Smooth muscle cell (in vitro differentiated cells): ENCODE results near the gene PSMA8. TPM values are rescaled to one million over a fixed set of nuclear protein-coding genes. Genes with fewer than 3 reads are reported as not detected.

ENCODE experiments used
- DNase-seq: peaks from one replicate; lab custom pipeline; 2025; ENCODE audit not compliant: unreplicated experiment; lab: John Stamatoyannopoulos, UW
- H2AFZ ChIP-seq: fragments of 200-600 bp; sonication (generic); 2 replicates; pipeline ENCODE4 v1.6.0; 2016; ENCODE audit warnings: antibody characterized with exemption, low read depth, mild to moderate bottlenecking
- H3F3A ChIP-seq: fragments of 200-600 bp; sonication (generic); 2 replicates; pipeline ENCODE4 v1.6.0; 2017; ENCODE audit warnings: antibody characterized with exemption, low read depth
- H3K27ac ChIP-seq: fragments of 200-600 bp; sonication (generic); 2 replicates; pipeline ENCODE4 v1.5.1; 2016; ENCODE audit warnings: low read depth, mild to moderate bottlenecking
- H3K27me3 ChIP-seq: fragments of 200-600 bp; sonication (generic); 2 replicates; pipeline ENCODE4 v1.6.1; 2016; ENCODE audit warnings: low read depth, mild to moderate bottlenecking
- H3K36me3 ChIP-seq: fragments of 200-600 bp; sonication (generic); 2 replicates; pipeline ENCODE4 v1.5.1; 2016; ENCODE audit warnings: low read depth
- H3K4me1 ChIP-seq: fragments of 200-600 bp; sonication (generic); 2 replicates; pipeline ENCODE4 v1.5.1; 2016; ENCODE audit warnings: low read depth
- H3K4me2 ChIP-seq: fragments of 200-600 bp; sonication (generic); 2 replicates; pipeline ENCODE4 v1.6.0; 2016; ENCODE audit warnings: mild to moderate bottlenecking
- H3K4me3 ChIP-seq: fragments of 200-600 bp; sonication (generic); 2 replicates; pipeline ENCODE4 v1.5.1; 2016; ENCODE audit warnings: mild to moderate bottlenecking
- H3K79me2 ChIP-seq: fragments of 200-600 bp; sonication (generic); 2 replicates; pipeline ENCODE4 v1.6.0; 2016; ENCODE audit warnings: low read depth, mild to moderate bottlenecking
- H3K9ac ChIP-seq: fragments of 200-600 bp; sonication (generic); 2 replicates; pipeline ENCODE4 v1.6.0; 2016; ENCODE audit warnings: low read depth
- H3K9me3 ChIP-seq: fragments of 200-600 bp; sonication (generic); replicated peaks from 2 replicates; pipeline ENCODE4 v1.5.1; 2016; ENCODE audit warnings: low read depth
- H4K20me1 ChIP-seq: fragments of 200-600 bp; sonication (generic); 2 replicates; pipeline ENCODE4 v1.6.0; 2016; ENCODE audit warnings: low read depth
- CTCF ChIP-seq: fragments of 200-600 bp; sonication (generic); IDR thresholded peaks from 2 replicates; pipeline ENCODE4 v1.5.1; 2017; ENCODE audit warnings: borderline replicate concordance, mild to moderate bottlenecking, antibody characterized with exemption; ENCODE audit not compliant: insufficient read depth, poor library complexity, severe bottlenecking
- WGBS: methylation state at CpG from one replicate; pipeline ENCODE4 v1.1.7; 2016; ENCODE audit warnings: low lambda C conversion rate; 5-methylcytosine and 5-hydroxymethylcytosine counted together
- polyA plus RNA-seq: library from polyadenylated mRNA; unstranded; fragments of >200 nt; fragmentation: Nextera tagmentation; extraction: Ambion mirVana; gene quantifications from 2 replicates; pipeline ENCODE4 v1.2.1, GENCODE V29; 2016
- total RNA-seq: library from RNA; depleted of rRNA; stranded (reverse); fragments of >200 nt; gene quantifications from 2 replicates; pipeline ENCODE4 v1.2.3, GENCODE V29; 2014

Gene PSMA8
- total and polyA plus RNA-seq, 2 experiments from 2014 or later: 0.49 TPM; not detected in 1

GRCh38 chr18:26205318-26205717, 71.6 kb downstream of the PSMA8 start:
- H3K27ac ChIP-seq: no peak overlapping the region
- H3K27me3 ChIP-seq: no peaks in the 10 kb centered on the region
- no peak for TF ChIP-seq CTCF
- no peaks in the 10 kb centered on the region for H4K20me1 ChIP-seq
- no peaks in the 10 kb centered on the region for H3K36me3 ChIP-seq
- H3K4me2 ChIP-seq: no peak overlapping the region
- no peaks in the 10 kb centered on the region for H3K79me2 ChIP-seq
- WGBS: 94% methylated on average over 1 of the region's 1 CpG
- H3K9ac ChIP-seq: no peak overlapping the region
- no peak overlapping the region for H3K4me3 ChIP-seq
- H3F3A ChIP-seq: no peaks in the 10 kb centered on the region
- H3K4me1 ChIP-seq: no peaks in the 10 kb centered on the region
- DNase-seq: no peak
- H3K9me3 ChIP-seq: no peaks in the 10 kb centered on the region
- no peak overlapping the region for H2AFZ ChIP-seq

GRCh38 chr18:26206488-26206887, 72.8 kb downstream of the PSMA8 start:
- no peaks in the 10 kb centered on the region for H3K79me2 ChIP-seq
- no peaks in the 10 kb centered on the region for H3K27me3 ChIP-seq
- H3F3A ChIP-seq: no peaks in the 10 kb centered on the region
- no peak for DNase-seq
- no peaks in the 10 kb centered on the region for H3K9me3 ChIP-seq
- no peak overlapping the region for H3K9ac ChIP-seq
- no peaks in the 10 kb centered on the region for H3K4me1 ChIP-seq
- H3K27ac ChIP-seq: no peak overlapping the region
- WGBS: 97% methylated on average over 2 of the region's 2 CpGs
- no peak overlapping the region for H3K4me2 ChIP-seq
- no peak overlapping the region for H2AFZ ChIP-seq
- H4K20me1 ChIP-seq: no peaks in the 10 kb centered on the region
- no peak overlapping the region for H3K4me3 ChIP-seq
- no peaks in the 10 kb centered on the region for H3K36me3 ChIP-seq
- TF ChIP-seq CTCF: no peak

- no peaks in the 10 kb centered on the region for H3K9me3 ChIP-seq
- no peaks in the 10 kb centered on the region for H3K36me3 ChIP-seq
- H2AFZ ChIP-seq: no peak overlapping the region
- H3K27me3 ChIP-seq: no peaks in the 10 kb centered on the region
- no peak for DNase-seq
- no peak overlapping the region for H3K27ac ChIP-seq
- H4K20me1 ChIP-seq: no peaks in the 10 kb centered on the region
- no peak overlapping the region for H3K4me2 ChIP-seq
- no peak for TF ChIP-seq CTCF
- no peaks in the 10 kb centered on the region for H3K4me1 ChIP-seq
- WGBS: 88% methylated on average over 3 of the region's 3 CpGs
- no peak overlapping the region for H3K9ac ChIP-seq
- H3K79me2 ChIP-seq: no peaks in the 10 kb centered on the region
- no peak overlapping the region for H3K4me3 ChIP-seq
- no peaks in the 10 kb centered on the region for H3F3A ChIP-seq
Measured at GRCh38 chr18:26207937-26208336, 74.3 kb downstream of the PSMA8 start.

- Histone ChIP-seq H4K20me1 (no peaks in the 10 kb centered on the region), H3K9ac (no peak overlapping the region), H3K27ac (no peak overlapping the region), H3K36me3 (no peaks in the 10 kb centered on the region), H3K9me3 (no peaks in the 10 kb centered on the region), H3K79me2 (no peaks in the 10 kb centered on the region), H3K27me3 (no peaks in the 10 kb centered on the region), H3K4me2 (no peak overlapping the region), H3K4me3 (no peak overlapping the region), H2AFZ (no peak overlapping the region), H3K4me1 (no peaks in the 10 kb centered on the region), H3F3A (no peaks in the 10 kb centered on the region)
- TF ChIP-seq CTCF: no peak
- 78% methylated on average over 2 of the region's 2 CpGs for WGBS
- no peak for DNase-seq
Measured at GRCh38 chr18:26208977-26209376, 75.3 kb downstream of the PSMA8 start.
